WERI-Rb-1 (cell line): Measurements from ENCODE around the gene ITIH2.
A peak's percentile ranks its signal among the peaks of the same experiment; 100 is the strongest.

ENCODE experiments used
- DNase-seq: peaks from one replicate; pipeline ENCODE4 v3.0.0-alpha.2; 2020
- H3K27ac ChIP-seq: fragments of 250-450 bp; sonication (Bioruptor Pico); 2 replicates; pipeline ENCODE4 v1.5.1; 2020; ENCODE audit warnings: mild to moderate bottlenecking, moderate library complexity
- H3K27me3 ChIP-seq: fragments of 250-450 bp; sonication (Bioruptor Pico); 2 replicates; pipeline ENCODE4 v1.5.1; 2021; ENCODE audit warnings: mild to moderate bottlenecking, low read depth, moderate library complexity; ENCODE audit not compliant: insufficient read depth, severe bottlenecking
- H3K36me3 ChIP-seq: fragments of 250-450 bp; sonication (Bioruptor Pico); 2 replicates; pipeline ENCODE4 v1.5.1; 2020; ENCODE audit warnings: mild to moderate bottlenecking, moderate library complexity
- H3K4me3 ChIP-seq: 2 replicates; pipeline ENCODE4 v1.5.1; 2011; ENCODE audit warnings: low read depth, mild to moderate bottlenecking, control low read depth, low read length
- H3K9me3 ChIP-seq: fragments of 250-450 bp; sonication (Bioruptor Pico); 2 replicates; pipeline ENCODE4 v1.5.1; 2021; ENCODE audit warnings: mild to moderate bottlenecking, moderate library complexity; ENCODE audit not compliant: severe bottlenecking
- CTCF ChIP-seq: IDR thresholded peaks from 2 replicates; pipeline ENCODE4 v1.5.1; 2011; ENCODE audit warnings: low read depth, mild to moderate bottlenecking, control low read depth, inconsistent platforms, low read length

The ITIH2 gene

GRCh38 chr10:7787150-7787856, 84.2 kb downstream of the ITIH2 start:
- H3K9me3 ChIP-seq, result no peaks in the 10 kb centered on the region
- H3K27me3 ChIP-seq, result no peaks in the 10 kb centered on the region
- DNase-seq, result peak; percentile 6
- no peak for TF ChIP-seq CTCF
- peaks cover 4% of the 10 kb centered on the region; the same call in 1 of the 2 replicates for H3K36me3 ChIP-seq
- H3K4me3 ChIP-seq, result peak overlapping the region; percentile 83
- H3K27ac ChIP-seq, result peak overlapping the region; percentile 84

DNA sequence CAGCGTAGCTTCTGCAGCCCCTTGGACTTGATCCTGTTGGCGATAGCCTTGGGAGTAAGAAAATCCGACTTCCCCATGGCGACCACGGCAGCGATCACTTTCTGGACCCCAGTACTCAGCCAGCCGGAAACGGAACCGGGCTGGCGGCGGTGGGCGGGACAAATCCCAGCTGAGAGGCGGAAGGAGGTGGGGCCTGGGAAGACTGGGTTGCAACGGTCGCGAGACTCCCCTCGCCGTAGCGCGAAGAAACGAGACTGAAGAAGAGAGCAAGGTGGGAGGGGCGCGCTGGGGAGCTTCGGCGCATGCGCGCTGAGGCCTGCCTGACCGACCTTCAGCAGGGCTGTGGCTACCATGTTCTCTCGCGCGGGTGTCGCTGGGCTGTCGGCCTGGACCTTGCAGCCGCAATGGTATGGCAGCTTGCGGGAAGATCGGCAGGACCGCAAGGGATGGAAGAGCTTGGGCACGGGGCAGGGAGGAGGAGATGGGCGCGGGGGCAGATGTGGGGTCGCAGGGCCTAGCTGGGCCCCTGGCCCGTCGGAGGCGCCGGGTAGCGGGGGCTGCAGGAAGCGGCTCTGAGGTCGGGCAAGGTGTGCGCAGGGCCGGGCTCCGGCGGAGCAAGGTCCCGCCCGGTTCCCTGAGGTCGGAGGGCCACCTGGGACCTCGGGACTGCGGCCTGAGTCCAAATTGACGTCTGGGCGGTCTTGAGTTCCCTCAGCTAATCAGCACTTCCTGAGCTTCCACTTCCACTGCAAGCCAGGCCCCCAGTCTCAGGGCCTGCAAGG, 84.9 kb downstream of the ITIH2 start, which contains the start of the genes ATP5F1C and KIN:
TSS of gene ATP5F1C (plus strand) at position 321 of the 782 bp plus-strand sequence. CDS start at position 352, 31 bp downstream.
TSS of gene KIN (minus strand) at position 137 of the 782 bp plus-strand sequence. CDS start at position 77, 60 bp downstream.
- TF ChIP-seq CTCF, result no peak
- DNase-seq, result peak; percentile 91
- Histone ChIP-seq H3K27ac (peak within 1 kb of the TSS; percentile 84), H3K36me3 (peaks cover 4% of the 10 kb centered on the region; the same call in 1 of the 2 replicates), H3K4me3 (peak within 1 kb of the TSS; percentile 83), H3K27me3 (no peaks in the 10 kb centered on the region), H3K9me3 (no peaks in the 10 kb centered on the region)

GRCh38 chr10:7788639-7789286, 85.6 kb downstream of the ITIH2 start:
- H3K27ac ChIP-seq, result peak overlapping the region; percentile 84
- H3K9me3 ChIP-seq, result no peaks in the 10 kb centered on the region
- H3K27me3 ChIP-seq, result no peaks in the 10 kb centered on the region
- H3K4me3 ChIP-seq, result peak overlapping the region; percentile 83
- peaks cover 4% of the 10 kb centered on the region; the same call in 1 of the 2 replicates for H3K36me3 ChIP-seq
- DNase-seq, result no peak
- TF ChIP-seq CTCF, result no peak

DNA sequence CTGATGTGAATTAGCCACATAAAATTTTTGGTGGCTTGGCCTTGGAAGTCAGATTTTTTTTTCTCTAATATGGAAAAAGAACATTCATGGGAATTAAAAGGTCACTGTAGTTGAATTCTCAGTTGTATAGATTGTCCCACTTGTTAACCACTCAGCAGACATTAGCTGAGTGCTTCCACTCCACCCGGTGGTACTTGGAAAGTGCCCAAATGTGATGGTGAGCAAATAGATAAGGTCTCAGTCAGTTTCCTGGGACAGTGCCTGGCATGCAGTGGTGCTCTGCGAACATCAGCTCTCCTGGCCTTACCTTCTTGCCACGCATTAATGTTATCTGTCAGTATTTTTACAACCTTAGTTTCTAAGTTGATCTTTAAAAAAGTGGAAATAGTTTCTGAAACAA, 86.3 kb downstream of the ITIH2 start:
- H3K27ac ChIP-seq, result no peak overlapping the region
- H3K4me3 ChIP-seq, result no peak overlapping the region
- H3K27me3 ChIP-seq, result no peaks in the 10 kb centered on the region
- no peaks in the 10 kb centered on the region for H3K9me3 ChIP-seq
- DNase-seq, result no peak
- peaks cover 4% of the 10 kb centered on the region; the same call in 1 of the 2 replicates for H3K36me3 ChIP-seq
- TF ChIP-seq CTCF, result no peak

DNA sequence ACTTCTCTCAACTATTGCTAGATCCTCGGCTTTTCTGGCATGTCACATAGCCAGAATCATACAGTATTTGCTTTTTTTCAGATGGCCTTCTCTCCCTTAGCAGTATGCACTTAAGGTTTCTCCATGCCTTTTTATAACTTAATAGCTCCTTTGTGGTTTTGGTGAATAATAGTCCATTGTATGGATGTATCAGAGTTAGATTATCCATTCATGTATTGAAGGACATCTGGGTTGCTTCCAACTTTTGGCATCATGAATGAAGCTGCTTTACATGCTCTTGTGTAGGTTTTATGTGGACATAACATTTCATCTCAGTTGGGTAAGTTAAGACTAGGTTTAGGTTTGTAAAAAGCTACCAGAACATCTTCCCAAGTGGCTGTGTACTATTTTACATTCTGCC, 89.4 kb downstream of the ITIH2 start:
- no peak for TF ChIP-seq CTCF
- no peaks in the 10 kb centered on the region for H3K9me3 ChIP-seq
- H3K4me3 ChIP-seq, result no peak overlapping the region
- H3K27ac ChIP-seq, result no peak overlapping the region
- H3K36me3 ChIP-seq, result peaks cover 12% of the 10 kb centered on the region; the same call in 1 of the 2 replicates
- no peaks in the 10 kb centered on the region for H3K27me3 ChIP-seq
- DNase-seq, result no peak
